Measurements from ENCODE around the gene PFKFB1. TPM values are rescaled to one million over a fixed set of nuclear protein-coding genes. Genes with fewer than 3 reads are reported as not detected.

PFKFB1 gene
- total and polyA plus RNA-seq, 2 experiments from 2014 or later = 0.59 to 2.1 TPM

- no peak for DNase-seq (ENCODE audit: low spot score)
- no peaks in the 10 kb centered on the region for H3K9me2 ChIP-seq (replicated peaks; ENCODE audit: insufficient read depth)
- WGBS (ENCODE audit: low lambda C conversion rate, missing lambda C conversion rate) = 57% methylated on average over 4 of the region's 4 CpGs
- H3K36me3 ChIP-seq (replicated peaks; ENCODE audit: insufficient read depth, low read depth) = no peaks in the 10 kb centered on the region
- H3K27ac ChIP-seq = no peak overlapping the region
- no peaks in the 10 kb centered on the region for H3K79me2 ChIP-seq
- no peak overlapping the region for H3K4me3 ChIP-seq
- H4K20me1 ChIP-seq (ENCODE audit: insufficient read depth, poor library complexity, severe bottlenecking) = no peaks in the 10 kb centered on the region
- no peak overlapping the region for H3K4me2 ChIP-seq
- TF ChIP-seq EZH2 (IDR thresholded peaks at IDR 0.05; ENCODE audit: borderline replicate concordance) (no peak), EZH2phosphoT487 (IDR thresholded peaks at IDR 0.05; ENCODE audit: low read depth, severe bottlenecking, unreplicated experiment) (no peak)
- TF ChIP-seq, protein P1, sequence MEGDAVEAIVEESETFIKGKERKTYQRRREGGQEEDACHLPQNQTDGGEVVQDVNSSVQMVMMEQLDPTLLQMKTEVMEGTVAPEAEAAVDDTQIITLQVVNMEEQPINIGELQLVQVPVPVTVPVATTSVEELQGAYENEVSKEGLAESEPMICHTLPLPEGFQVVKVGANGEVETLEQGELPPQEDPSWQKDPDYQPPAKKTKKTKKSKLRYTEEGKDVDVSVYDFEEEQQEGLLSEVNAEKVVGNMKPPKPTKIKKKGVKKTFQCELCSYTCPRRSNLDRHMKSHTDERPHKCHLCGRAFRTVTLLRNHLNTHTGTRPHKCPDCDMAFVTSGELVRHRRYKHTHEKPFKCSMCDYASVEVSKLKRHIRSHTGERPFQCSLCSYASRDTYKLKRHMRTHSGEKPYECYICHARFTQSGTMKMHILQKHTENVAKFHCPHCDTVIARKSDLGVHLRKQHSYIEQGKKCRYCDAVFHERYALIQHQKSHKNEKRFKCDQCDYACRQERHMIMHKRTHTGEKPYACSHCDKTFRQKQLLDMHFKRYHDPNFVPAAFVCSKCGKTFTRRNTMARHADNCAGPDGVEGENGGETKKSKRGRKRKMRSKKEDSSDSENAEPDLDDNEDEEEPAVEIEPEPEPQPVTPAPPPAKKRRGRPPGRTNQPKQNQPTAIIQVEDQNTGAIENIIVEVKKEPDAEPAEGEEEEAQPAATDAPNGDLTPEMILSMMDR (IDR thresholded peaks at IDR 0.05; ENCODE audit: poor library complexity) = no peak
- H3K27me3 ChIP-seq = no peaks in the 10 kb centered on the region
- no peaks in the 10 kb centered on the region for H3K9me3 ChIP-seq (ENCODE audit: low read depth)
- no peak overlapping the region for H2AFZ ChIP-seq
- no peaks in the 10 kb centered on the region for H3K4me1 ChIP-seq (ENCODE audit: insufficient read depth)
These were observed 34.1 kb upstream of the PFKFB1 start for GRCh38 chrX:55028040-55028439.

DNA sequence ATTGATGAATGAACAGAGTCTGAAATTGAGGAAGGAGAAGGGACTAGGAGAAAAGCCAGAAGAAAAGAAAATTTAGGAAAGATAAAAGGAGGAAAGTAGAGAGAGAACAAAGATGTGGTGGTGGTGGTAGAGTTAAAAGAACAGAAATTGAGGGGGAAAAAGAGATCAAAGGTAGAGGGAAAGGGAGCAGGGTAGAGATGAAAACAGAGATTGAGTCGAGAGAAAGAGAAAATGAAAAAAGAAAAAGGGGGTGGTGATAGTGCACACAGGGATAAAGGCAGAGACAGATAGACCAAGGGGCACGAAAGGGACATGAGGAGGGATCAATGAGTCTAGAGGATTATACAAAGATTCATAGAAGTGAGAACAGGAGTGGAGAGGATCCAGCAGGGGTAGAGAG is 32.9 kb upstream of the PFKFB1 start:
- no peaks in the 10 kb centered on the region for H3K27me3 ChIP-seq
- H3K4me1 ChIP-seq (ENCODE audit: insufficient read depth) = no peaks in the 10 kb centered on the region
- WGBS (ENCODE audit: low lambda C conversion rate, missing lambda C conversion rate) = 68% methylated on average over 2 of the region's 2 CpGs

GRCh38 chrX:55026143-55026542 is 32.2 kb upstream of the PFKFB1 start:
- no peaks in the 10 kb centered on the region for H4K20me1 ChIP-seq (ENCODE audit: insufficient read depth, poor library complexity, severe bottlenecking)
- H3K9me2 ChIP-seq (replicated peaks; ENCODE audit: insufficient read depth) = no peaks in the 10 kb centered on the region
- H3K79me2 ChIP-seq = no peaks in the 10 kb centered on the region
- H3K27ac ChIP-seq = no peak overlapping the region
- no peaks in the 10 kb centered on the region for H3K9me3 ChIP-seq (ENCODE audit: low read depth)
- no peaks in the 10 kb centered on the region for H3K36me3 ChIP-seq (replicated peaks; ENCODE audit: insufficient read depth, low read depth)
- no peak overlapping the region for H3K4me3 ChIP-seq
- TF ChIP-seq EZH2 (IDR thresholded peaks at IDR 0.05; ENCODE audit: borderline replicate concordance) (no peak), EZH2phosphoT487 (IDR thresholded peaks at IDR 0.05; ENCODE audit: low read depth, severe bottlenecking, unreplicated experiment) (no peak)
- TF ChIP-seq, protein P1 (IDR thresholded peaks at IDR 0.05; ENCODE audit: poor library complexity) = no peak
- DNase-seq (ENCODE audit: low spot score) = no peak
- no peaks in the 10 kb centered on the region for H3K27me3 ChIP-seq
- H2AFZ ChIP-seq = no peak overlapping the region
- H3K4me2 ChIP-seq = no peak overlapping the region
- H3K4me1 ChIP-seq (ENCODE audit: insufficient read depth) = no peaks in the 10 kb centered on the region

More for the DNA sequence above, 32.9 kb upstream of the PFKFB1 start:
- Histone ChIP-seq H3K27ac (no peak overlapping the region), H3K4me2 (no peak overlapping the region), H3K4me3 (no peak overlapping the region), H3K9me3 (ENCODE audit: low read depth) (no peaks in the 10 kb centered on the region), H3K9me2 (replicated peaks; ENCODE audit: insufficient read depth) (no peaks in the 10 kb centered on the region), H3K79me2 (no peaks in the 10 kb centered on the region), H4K20me1 (ENCODE audit: insufficient read depth, poor library complexity, severe bottlenecking) (no peaks in the 10 kb centered on the region), H3K36me3 (replicated peaks; ENCODE audit: insufficient read depth, low read depth) (no peaks in the 10 kb centered on the region), H2AFZ (no peak overlapping the region)
- TF ChIP-seq EZH2 (IDR thresholded peaks at IDR 0.05; ENCODE audit: borderline replicate concordance) (no peak), EZH2phosphoT487 (IDR thresholded peaks at IDR 0.05; ENCODE audit: low read depth, severe bottlenecking, unreplicated experiment) (no peak)
- TF ChIP-seq, protein P1 (IDR thresholded peaks at IDR 0.05; ENCODE audit: poor library complexity) = no peak
- no peak for DNase-seq (ENCODE audit: low spot score)

GRCh38 chrX:55014897-55015299 is 20.9 kb upstream of the PFKFB1 start:
- Histone ChIP-seq H3K4me1 (ENCODE audit: insufficient read depth) (no peaks in the 10 kb centered on the region), H3K27ac (no peak overlapping the region), H3K79me2 (no peaks in the 10 kb centered on the region), H4K20me1 (ENCODE audit: insufficient read depth, poor library complexity, severe bottlenecking) (no peaks in the 10 kb centered on the region), H3K9me3 (ENCODE audit: low read depth) (no peaks in the 10 kb centered on the region), H3K4me2 (no peak overlapping the region), H2AFZ (no peak overlapping the region), H3K27me3 (no peaks in the 10 kb centered on the region), H3K36me3 (replicated peaks; ENCODE audit: insufficient read depth, low read depth) (no peaks in the 10 kb centered on the region), H3K4me3 (no peak overlapping the region), H3K9me2 (replicated peaks; ENCODE audit: insufficient read depth) (no peaks in the 10 kb centered on the region)
- WGBS (ENCODE audit: low lambda C conversion rate, missing lambda C conversion rate) = 96% methylated on average over 4 of the region's 4 CpGs
- no peak for TF ChIP-seq EZH2 (IDR thresholded peaks at IDR 0.05; ENCODE audit: borderline replicate concordance)
- TF ChIP-seq, protein P1 (IDR thresholded peaks at IDR 0.05; ENCODE audit: poor library complexity) = no peak
- TF ChIP-seq EZH2phosphoT487 (IDR thresholded peaks at IDR 0.05; ENCODE audit: low read depth, severe bottlenecking, unreplicated experiment) = no peak
- DNase-seq (ENCODE audit: low spot score) = no peak

Measured in hepatocyte (in vitro differentiated cells).